GM12872 (cell line): ENCODE measurements around the gene NRG3.

Source experiments
- CTCF ChIP-seq: IDR thresholded peaks from 3 replicates; pipeline ENCODE4 v1.5.1; 2011; ENCODE audit warnings: low read depth, mild to moderate bottlenecking, low read length, moderate library complexity; ENCODE audit not compliant: insufficient read depth

The NRG3 gene

GRCh38 chr10:82319074-82319473, 444.1 kb downstream of the NRG3 start:
- no peak for TF ChIP-seq CTCF

GRCh38 chr10:82319562-82319961, 444.6 kb downstream of the NRG3 start:
- no peak for TF ChIP-seq CTCF

- no peak for TF ChIP-seq CTCF
Measured at GRCh38 chr10:82321724-82322123, 446.7 kb downstream of the NRG3 start.

GRCh38 chr10:82331716-82332115, 456.7 kb downstream of the NRG3 start:
- no peak for TF ChIP-seq CTCF

- no peak for TF ChIP-seq CTCF
Measured at GRCh38 chr10:82335831-82336230, 460.8 kb downstream of the NRG3 start.

- no peak for TF ChIP-seq CTCF
Measured at GRCh38 chr10:82340166-82340565, 465.2 kb downstream of the NRG3 start.

- no peak for TF ChIP-seq CTCF
Measured at GRCh38 chr10:82353381-82353780, 478.4 kb downstream of the NRG3 start.
